ENCODE data around the gene UGT1A9. TPM values are rescaled to one million over a fixed set of nuclear protein-coding genes. Genes with fewer than 3 reads are reported as not detected.
"Not testable (repeated sequence)": the region's sequence is repeated elsewhere in the genome, so short reads cannot be mapped to it uniquely, and the experiment has no call there.

Gene UGT1A9
- total RNA-seq, 1 donor from 2014 or later = not detected

DNA sequence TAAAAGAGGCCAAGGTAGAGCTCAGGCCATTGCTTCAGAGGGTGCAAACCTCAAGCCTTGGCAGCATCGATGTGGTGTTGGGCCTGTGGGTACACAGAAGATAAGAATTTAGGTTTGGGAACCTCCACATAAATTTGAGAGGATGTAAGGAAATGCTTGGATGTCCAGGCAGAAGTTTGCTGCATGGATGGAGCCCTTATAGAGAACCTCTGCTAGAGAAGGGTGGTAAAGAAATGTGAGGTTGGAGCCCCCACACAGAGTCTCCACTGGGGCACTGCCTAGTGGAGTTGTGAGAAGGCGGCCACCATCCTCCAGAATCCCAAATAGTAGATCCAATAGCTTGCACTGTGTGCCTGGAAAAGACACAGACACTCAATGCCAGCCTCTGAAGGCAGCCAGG is 79.0 kb downstream of the UGT1A9 start:
- intact Hi-C loops (cut with micrococcal nuclease); ATAC-seq; DNase-seq: not testable (repeated sequence)

DNA sequence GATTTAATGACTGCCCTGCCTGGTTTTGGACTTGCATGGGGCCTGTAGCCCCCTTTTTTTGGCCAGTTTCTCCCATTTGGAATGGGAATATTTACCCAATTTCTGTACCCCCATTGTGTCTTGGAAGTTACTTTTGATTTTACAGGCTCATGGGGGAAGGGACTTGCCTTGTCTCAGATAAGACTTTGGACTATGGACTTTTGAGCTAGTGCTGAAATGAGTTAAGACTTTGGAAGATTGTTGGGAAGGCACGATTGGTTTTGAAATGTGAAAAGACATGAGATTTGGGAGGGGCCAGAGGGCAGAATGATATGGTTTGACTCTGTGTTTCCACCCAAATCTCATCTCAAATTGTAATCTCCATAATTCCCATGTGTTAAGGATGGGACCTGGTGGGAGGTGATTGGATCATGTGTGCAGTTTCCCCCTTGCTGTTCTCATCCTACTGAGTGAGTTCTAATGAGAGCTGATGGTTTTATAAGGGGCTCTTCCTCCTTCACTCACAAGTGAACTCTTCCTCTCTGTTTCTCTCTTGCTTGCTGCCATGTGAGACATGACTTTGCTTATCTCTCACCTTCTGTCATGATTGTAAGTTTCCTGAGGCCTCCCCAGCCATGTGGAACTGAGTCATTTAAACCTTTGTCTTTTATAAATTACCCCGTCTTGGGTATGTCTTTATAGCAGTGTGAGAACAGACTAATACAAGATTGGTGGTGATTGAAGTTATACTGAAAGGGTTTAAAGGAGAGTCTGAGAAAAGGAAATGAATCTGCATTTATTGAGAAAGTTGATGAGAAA is 79.7 kb downstream of the UGT1A9 start:
- DNase-seq; intact Hi-C loops (cut with micrococcal nuclease); ATAC-seq: not testable (repeated sequence)

DNA sequence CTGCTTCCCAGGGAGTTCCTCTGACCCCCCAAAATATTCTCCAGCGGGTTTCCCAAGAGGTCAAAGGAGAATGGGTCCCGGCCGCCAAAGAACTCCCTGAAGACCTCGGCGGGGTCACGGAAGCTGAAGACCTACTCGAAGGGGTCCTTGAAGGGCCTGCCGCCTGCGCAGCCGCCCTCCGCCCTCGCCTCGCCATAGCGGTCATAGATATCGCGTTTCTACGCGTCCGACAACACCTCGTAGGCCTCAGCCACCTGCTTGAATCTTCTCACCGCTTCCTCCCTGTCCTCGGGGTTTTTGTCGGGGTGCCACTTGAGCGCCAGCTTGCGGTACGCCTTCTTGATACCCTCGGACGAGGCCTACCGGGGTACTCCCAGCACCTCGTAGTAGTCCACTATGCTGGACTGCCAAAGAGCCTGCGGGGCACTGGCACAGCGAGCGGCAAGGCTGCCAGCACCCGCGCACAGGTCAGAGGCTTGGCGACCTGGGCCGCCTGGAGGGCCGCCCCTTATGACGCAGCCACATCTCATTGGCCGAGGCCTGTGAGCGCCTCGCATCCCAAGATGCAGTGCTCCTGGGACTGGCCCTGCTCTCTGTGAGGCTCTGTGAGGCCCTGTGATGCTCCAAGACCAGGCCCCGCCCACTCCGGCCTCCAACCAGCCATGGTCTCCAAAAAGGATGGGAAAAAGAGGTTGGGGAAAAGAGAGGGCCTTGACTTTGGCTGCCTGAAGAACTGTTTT is 83.3 kb downstream of the UGT1A9 start:
- intact Hi-C loops (cut with micrococcal nuclease) = no loop called here
- ATAC-seq (no peak), DNase-seq (no peak)

DNA sequence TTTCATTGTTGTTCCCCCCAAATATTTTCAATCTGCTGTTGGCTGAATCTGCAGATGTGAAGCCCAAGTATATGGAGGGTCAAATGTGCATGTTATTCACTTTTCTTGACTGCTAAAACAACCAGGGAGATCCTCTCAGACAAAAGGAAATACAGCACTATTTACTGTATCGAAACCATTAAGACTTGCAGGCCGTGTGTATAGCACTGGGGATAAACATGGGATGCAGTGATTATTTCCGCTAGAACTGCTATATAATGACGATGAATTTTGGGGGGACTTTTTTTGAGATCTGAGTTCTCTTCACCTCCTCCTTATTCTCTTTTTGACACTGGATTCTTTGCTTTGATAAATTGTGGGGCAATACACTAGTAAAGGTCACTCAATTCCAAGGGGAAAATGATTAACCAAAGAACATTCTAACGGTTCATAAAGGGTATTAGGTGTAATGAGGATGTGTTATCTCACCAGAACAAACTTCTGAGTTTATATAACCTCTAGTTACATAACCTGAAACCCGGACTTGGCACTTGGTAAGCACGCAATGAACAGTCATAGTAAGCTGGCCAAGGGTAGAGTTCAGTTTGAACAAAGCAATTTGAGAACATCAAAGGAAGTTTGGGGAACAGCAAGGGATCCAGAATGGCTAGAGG is 84.9 kb downstream of the UGT1A9 start:
- DNase-seq (no peak), ATAC-seq (no peak)
- intact Hi-C loops (cut with micrococcal nuclease) = no loop called here

DNA sequence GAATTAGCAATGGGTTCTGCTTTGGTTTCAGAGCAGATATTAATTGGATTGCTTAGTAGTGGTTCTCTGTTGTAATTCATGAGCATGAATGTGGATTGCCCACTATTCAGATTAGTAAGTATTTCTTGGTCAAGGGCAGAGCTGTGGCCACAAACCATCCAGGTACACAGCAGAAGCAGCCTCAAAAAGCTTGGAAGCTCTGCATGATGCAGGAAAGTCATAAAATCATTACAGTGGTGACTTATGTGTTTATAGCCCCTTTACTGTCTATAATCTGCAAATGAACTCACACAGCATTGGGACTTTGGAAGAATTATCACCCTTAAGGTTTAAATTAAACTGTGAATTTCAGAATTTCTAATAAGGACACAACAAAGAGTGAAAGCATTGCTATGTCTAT is 86.4 kb downstream of the UGT1A9 start:
- DNase-seq (no peak), ATAC-seq (no peak)
- intact Hi-C loops (cut with micrococcal nuclease) = no loop called here

DNA sequence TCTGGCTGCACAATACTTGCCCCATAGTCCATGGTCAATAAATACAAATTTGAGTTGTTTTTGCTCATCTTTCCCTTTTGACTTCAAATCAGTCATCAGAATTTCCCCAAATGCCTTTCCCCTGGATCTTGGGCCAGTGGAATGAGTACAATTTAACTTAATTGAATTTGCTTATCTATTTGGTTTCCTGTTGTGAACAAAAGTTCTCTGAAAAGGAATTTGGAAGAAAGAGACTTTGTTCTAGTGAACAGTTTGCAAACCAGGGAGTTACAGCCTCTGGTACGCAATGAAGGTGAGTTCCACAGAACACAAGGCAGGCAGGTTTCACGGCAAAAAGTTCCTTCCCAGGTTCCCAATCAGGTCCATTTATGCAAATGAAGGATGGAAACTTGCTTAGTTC is 87.2 kb downstream of the UGT1A9 start:
- ATAC-seq (no peak), DNase-seq (no peak)
- intact Hi-C loops (cut with micrococcal nuclease) = no loop called here

DNA sequence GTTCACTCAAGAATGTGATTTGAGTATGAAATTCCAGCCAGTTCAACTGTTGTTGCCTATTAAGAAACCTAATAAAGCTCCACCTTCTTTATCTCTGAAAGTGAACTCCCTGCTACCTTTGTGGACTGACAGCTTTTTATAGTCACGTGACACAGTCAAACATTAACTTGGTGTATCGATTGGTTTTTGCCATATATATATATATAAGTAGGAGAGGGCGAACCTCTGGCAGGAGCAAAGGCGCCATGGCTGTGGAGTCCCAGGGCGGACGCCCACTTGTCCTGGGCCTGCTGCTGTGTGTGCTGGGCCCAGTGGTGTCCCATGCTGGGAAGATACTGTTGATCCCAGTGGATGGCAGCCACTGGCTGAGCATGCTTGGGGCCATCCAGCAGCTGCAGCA is 88.3 kb downstream of the UGT1A9 start, which contains the start of gene UGT1A1:
Gene UGT1A1 (plus strand): TSS at position 228 of the 400 bp plus-strand sequence. CDS start 18 bp downstream, at position 246.
- no peak for DNase-seq
- intact Hi-C loops (cut with micrococcal nuclease) = no loop called here
- ATAC-seq = no peak

DNA sequence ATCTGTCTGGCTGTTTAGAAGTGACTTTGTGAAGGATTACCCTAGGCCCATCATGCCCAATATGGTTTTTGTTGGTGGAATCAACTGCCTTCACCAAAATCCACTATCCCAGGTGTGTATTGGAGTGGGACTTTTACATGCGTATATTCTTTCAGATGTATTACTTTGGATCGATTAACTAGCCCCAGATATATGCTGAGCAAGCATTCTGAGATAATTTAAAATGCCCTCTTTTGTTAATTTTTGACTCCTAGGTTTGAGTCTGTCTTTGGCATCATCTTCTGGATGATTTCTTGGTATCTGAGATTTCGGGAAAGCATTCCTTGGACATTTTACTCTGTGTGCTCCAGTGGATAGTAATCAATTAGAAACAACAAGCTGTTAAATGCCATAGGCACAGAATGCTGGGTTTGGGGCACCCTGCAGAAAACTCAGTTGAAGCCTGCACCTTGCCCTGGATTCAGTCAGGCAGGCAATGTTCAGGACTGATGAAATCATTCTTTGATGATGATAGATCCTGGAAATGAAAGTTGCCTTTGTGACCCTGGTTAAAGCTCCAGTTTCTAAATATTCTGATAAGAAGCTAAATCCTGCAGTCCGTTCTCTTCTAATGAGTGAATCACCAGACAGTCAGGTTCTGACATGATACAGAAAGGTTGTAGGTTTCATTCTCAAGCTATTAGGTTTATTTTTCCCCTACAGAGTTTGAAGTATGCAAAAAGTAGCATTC is 89.5 kb downstream of the UGT1A9 start:
- ATAC-seq (no peak), DNase-seq (no peak)
- intact Hi-C loops (cut with micrococcal nuclease) = no loop called here

DNA sequence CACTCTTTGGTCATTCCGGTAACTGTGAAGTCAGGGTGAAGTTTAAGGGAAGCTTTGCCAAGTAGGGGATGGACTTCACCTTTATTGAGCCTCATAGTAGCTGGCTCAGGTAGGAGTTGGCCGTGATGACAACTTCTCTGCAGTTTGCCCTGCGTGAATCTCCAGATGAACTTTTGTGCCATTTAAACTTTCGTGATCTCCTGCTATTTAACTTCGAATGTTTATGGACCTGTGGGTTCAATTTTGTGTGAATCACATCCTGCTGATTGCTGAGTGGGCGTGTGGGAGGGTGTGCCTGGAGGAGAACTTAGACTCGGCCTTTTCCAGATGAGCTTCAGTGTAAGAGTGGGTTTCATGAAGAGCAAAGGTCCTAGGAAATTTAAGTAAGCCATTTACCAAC is 92.6 kb downstream of the UGT1A9 start:
- ATAC-seq (no peak), DNase-seq (no peak)
- intact Hi-C loops (cut with micrococcal nuclease) = no loop called here

DNA sequence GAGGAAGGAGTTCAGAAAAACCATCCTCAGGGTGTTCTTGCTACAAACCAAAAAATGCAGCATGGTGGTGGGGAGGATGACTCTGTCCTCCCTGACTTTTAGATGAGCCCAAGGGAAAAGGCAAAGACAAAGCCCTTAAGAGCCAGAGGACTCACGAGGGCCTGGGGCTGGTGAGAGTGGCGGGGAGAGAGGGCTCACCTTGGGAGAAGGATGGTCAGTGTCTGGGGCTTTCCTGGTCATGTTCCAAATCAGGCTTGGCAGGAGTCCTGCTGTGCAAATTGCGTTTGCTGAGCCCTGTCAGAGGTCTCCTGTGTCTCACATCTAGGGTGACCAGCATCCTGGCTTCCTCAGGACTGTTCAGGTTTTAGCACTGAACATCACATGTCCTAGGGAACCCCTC is 93.1 kb downstream of the UGT1A9 start:
- intact Hi-C loops (cut with micrococcal nuclease) = no loop called here
- no peak for ATAC-seq
- no peak for DNase-seq

DNA sequence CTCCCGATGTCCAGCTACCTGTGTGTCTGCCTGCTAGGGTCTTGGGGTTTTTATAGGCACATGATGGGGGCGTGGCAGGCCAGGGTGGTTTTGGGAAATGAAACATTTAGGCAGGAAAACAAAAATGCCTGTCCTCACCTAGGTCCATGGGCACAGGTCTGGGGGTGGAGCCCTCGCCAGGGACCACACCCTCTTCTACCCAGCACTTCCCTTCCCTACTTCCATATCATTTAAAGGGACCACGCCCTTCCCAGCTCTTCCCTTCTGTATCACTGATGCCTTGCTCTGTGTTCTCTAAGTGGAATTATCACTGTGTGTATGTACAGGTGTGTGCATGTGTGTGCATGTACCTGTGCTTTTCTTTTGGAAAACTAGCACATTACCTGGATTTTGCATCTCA is 94.7 kb downstream of the UGT1A9 start:
- ATAC-seq (no peak), DNase-seq (no peak)
- intact Hi-C loops (cut with micrococcal nuclease) = no loop called here

DNA sequence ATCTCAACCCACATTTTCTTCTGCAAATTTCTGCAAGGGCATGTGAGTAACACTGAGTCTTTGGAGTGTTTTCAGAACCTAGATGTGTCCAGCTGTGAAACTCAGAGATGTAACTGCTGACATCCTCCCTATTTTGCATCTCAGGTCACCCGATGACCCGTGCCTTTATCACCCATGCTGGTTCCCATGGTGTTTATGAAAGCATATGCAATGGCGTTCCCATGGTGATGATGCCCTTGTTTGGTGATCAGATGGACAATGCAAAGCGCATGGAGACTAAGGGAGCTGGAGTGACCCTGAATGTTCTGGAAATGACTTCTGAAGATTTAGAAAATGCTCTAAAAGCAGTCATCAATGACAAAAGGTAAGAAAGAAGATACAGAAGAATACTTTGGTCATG is 96.4 kb downstream of the UGT1A9 start:
- intact Hi-C loops (cut with micrococcal nuclease) = no loop called here
- ATAC-seq (no peak), DNase-seq (no peak)

DNA sequence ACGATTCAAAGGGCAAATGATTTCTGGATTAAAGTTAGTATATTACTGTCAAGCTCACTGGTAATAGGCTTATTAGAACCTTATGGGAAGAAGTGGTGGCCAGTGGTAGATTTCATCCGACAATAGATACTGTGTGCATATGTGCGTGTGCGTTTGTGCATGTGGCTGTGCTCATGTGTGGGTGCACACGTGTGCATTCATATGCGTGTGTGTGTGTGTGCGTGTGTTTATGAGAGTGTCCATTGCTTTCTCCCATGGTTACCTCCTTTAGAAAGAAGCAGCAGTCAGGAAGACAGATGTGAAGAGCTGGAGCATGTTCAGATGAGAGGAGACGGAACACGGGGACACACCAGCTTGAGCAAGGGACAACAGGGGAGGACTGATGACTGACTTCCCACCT is 97.6 kb downstream of the UGT1A9 start:
- ATAC-seq = no peak
- DNase-seq = no peak
- intact Hi-C loops (cut with micrococcal nuclease) = no loop called here

DNA sequence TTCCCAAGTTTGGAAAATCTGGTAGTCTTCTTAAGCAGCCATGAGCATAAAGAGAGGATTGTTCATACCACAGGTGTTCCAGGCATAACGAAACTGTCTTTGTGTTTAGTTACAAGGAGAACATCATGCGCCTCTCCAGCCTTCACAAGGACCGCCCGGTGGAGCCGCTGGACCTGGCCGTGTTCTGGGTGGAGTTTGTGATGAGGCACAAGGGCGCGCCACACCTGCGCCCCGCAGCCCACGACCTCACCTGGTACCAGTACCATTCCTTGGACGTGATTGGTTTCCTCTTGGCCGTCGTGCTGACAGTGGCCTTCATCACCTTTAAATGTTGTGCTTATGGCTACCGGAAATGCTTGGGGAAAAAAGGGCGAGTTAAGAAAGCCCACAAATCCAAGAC is 100.5 kb downstream of the UGT1A9 start:
- intact Hi-C loops (cut with micrococcal nuclease) = no loop called here
- DNase-seq (no peak), ATAC-seq (no peak)

DNA sequence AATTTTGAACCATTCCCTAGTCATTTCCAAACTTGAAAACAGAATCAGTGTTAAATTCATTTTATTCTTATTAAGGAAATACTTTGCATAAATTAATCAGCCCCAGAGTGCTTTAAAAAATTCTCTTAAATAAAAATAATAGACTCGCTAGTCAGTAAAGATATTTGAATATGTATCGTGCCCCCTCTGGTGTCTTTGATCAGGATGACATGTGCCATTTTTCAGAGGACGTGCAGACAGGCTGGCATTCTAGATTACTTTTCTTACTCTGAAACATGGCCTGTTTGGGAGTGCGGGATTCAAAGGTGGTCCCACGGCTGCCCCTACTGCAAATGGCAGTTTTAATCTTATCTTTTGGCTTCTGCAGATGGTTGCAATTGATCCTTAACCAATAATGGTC is 100.9 kb downstream of the UGT1A9 start:
- intact Hi-C loops (cut with micrococcal nuclease) = no loop called here
- DNase-seq (no peak), ATAC-seq (no peak)

DNA sequence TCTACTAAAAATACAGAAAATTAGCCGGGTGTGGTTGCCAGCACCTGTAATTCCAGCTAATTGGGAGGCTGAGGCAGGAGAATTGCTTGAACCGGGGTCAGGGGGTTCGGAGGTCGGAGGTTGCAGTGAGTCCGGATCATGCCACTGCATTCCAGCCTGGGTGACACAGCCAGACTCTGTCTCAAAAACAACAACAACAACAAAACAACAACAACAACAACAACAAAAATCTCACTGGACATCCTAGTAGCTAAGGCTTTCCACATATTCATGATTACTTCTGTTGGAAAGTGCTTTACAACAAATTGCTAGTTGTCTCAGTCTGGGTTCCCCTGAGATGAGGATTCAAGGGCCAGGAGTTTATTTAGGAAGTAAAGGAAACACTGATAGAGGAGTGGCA is 102.2 kb downstream of the UGT1A9 start:
- intact Hi-C loops (cut with micrococcal nuclease) = no loop called here
- DNase-seq = no peak
- ATAC-seq = no peak

DNA sequence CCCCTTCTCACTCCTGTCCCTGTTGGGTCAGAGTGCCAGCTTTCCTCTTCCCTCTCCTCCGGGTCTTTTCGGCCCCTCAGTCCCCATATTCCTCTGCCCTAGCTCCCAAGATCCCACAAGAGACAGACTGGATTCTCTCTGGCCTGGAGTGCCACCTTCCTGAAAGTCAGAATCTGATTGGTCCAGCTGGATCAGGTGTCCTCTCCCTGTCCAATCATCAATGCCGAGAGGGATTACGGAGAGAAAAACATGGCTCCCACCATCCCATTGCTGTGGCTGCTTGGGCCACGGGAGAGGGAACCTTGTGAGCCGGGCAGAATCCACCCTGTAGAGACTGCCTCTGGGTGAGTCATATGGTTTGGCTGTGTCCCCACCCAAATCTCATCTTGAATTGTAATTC is 103.7 kb downstream of the UGT1A9 start:
- DNase-seq = no peak
- ATAC-seq = no peak
- intact Hi-C loops (cut with micrococcal nuclease) = no loop called here

DNA sequence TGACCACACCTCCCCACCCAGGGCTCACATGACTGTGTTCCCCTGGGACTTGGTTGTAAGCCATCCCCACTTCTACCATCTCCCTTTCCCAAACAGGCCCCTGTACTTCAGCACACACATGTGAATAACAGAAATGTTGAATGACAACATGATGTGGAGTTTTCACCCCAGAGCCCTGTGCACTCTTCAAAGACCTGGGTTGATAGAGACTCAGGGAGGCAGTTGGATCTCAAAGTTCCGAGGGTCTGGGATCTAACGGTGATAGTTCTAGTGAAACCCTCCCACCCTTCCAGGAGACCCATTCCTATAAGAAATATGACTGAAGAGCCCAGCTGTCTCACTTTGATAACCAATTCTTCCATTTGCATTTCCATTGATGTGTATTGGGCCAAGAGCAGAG is 106.3 kb downstream of the UGT1A9 start, which contains the start of gene MROH2A:
Gene MROH2A (plus strand): TSS at position 301 of the 400 bp plus-strand sequence. CDS start 1,029 bp downstream, outside the sequence.
- intact Hi-C loops (cut with micrococcal nuclease) = no loop called here
- no peak for DNase-seq
- ATAC-seq = no peak

DNA sequence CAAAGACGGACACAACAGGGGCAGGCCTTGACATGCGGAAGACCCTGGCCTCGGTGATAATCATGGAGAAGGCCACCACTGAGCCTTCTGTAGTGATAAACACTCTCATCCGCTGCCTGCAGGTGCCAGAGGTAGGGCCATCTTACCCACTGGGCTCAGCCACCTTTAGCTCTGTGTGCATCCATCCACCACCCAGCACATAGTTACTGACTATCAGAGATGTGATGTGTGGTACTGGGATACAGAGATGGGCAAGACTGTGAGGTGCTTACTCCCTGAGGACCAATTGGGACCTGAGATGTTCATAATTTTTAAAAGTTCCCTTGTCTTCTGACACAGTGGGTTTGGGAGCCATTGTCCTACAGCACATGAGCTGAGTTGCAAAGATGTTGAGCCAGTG is 108.0 kb downstream of the UGT1A9 start:
- no peak for ATAC-seq
- intact Hi-C loops (cut with micrococcal nuclease) = no loop called here
- no peak for DNase-seq

Measured in left ventricle myocardium superior (tissue), 1 donor.